Measurements from ENCODE around the gene ITFG1. TPM values are rescaled to one million over a fixed set of nuclear protein-coding genes. Genes with fewer than 3 reads are reported as not detected.

ITFG1 gene
- total and polyA plus RNA-seq, 3 donors from 2014 or later: 94.7 to 130 (median 121) TPM

GRCh38 chr16:47492428-47493377 lies 31.8 kb upstream of the ITFG1 start:
- intact Hi-C loops (cut with DNase I; ENCODE audit: low total_unique reads): no loop called here
- WGBS, 2 donors: 78 to 84% methylated on average over 9 to 10 of the region's 10 CpGs

DNA sequence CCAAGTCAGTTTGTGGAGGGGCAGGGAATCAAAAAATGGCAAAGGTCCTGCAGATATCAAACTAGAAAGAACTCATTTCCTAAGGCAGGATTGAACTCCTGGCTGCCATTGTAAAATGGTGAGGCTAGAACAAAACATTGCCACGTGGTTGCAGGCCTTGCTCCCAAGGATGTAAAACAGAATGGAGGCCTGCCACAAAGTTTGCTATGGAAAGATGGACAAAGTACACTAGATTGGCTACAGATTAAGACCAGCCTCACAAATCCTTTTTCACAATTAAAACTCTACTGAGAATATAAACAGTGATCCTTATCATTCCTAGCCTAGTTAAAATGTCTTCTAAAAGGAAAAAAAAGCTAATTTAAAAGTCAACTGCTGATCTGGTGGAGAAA lies 31.2 kb upstream of the ITFG1 start:
- intact Hi-C loops (cut with DNase I; ENCODE audit: low total_unique reads): no loop called here
- Histone ChIP-seq H3K4me3 (no peak overlapping the region), H3K4me1 (no peaks in the 10 kb centered on the region), H3K9me3 (no peaks in the 10 kb centered on the region), H3K27ac (peak overlapping the region; percentile 46 to 55), H3K27me3 (no peaks in the 10 kb centered on the region), H3K36me3 (ENCODE audit: low read depth, missing control alignments) (no peaks in the 10 kb centered on the region)
- TF ChIP-seq POLR2A (IDR thresholded peaks at IDR 0.05): no peak
- TF ChIP-seq, protein P1, sequence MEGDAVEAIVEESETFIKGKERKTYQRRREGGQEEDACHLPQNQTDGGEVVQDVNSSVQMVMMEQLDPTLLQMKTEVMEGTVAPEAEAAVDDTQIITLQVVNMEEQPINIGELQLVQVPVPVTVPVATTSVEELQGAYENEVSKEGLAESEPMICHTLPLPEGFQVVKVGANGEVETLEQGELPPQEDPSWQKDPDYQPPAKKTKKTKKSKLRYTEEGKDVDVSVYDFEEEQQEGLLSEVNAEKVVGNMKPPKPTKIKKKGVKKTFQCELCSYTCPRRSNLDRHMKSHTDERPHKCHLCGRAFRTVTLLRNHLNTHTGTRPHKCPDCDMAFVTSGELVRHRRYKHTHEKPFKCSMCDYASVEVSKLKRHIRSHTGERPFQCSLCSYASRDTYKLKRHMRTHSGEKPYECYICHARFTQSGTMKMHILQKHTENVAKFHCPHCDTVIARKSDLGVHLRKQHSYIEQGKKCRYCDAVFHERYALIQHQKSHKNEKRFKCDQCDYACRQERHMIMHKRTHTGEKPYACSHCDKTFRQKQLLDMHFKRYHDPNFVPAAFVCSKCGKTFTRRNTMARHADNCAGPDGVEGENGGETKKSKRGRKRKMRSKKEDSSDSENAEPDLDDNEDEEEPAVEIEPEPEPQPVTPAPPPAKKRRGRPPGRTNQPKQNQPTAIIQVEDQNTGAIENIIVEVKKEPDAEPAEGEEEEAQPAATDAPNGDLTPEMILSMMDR (IDR thresholded peaks at IDR 0.05): no peak
- 61 to 63% methylated on average over 1 of the region's 1 CpG for WGBS, 2 donors
- DNase-seq: no peak

More at GRCh38 chr16:47492428-47493377, 31.8 kb upstream of the ITFG1 start:
- peak; percentile 36 for DNase-seq
- H3K27ac ChIP-seq: peak overlapping the region; percentile 46 to 59
- no peaks in the 10 kb centered on the region for H3K9me3 ChIP-seq
- no peaks in the 10 kb centered on the region for H3K27me3 ChIP-seq
- no peaks in the 10 kb centered on the region for H3K36me3 ChIP-seq (ENCODE audit: low read depth, missing control alignments)
- H3K4me3 ChIP-seq: no peak overlapping the region
- TF ChIP-seq, protein P1 (IDR thresholded peaks at IDR 0.05): no peak
- TF ChIP-seq POLR2A (IDR thresholded peaks at IDR 0.05): no peak
- no peaks in the 10 kb centered on the region for H3K4me1 ChIP-seq

- H3K4me1 ChIP-seq: no peaks in the 10 kb centered on the region
- no peak overlapping the region for H3K27ac ChIP-seq
- H3K4me3 ChIP-seq: no peak overlapping the region
- TF ChIP-seq, protein P1 (IDR thresholded peaks at IDR 0.05): no peak
- no peak for TF ChIP-seq POLR2A (IDR thresholded peaks at IDR 0.05)
- no peaks in the 10 kb centered on the region for H3K36me3 ChIP-seq (ENCODE audit: low read depth, missing control alignments)
- H3K27me3 ChIP-seq: no peaks in the 10 kb centered on the region
- DNase-seq: no peak
- intact Hi-C loops (cut with DNase I; ENCODE audit: low total_unique reads): no loop called here
- H3K9me3 ChIP-seq: no peaks in the 10 kb centered on the region
Measured at GRCh38 chr16:47490471-47490870, 29.6 kb upstream of the ITFG1 start.

DNA sequence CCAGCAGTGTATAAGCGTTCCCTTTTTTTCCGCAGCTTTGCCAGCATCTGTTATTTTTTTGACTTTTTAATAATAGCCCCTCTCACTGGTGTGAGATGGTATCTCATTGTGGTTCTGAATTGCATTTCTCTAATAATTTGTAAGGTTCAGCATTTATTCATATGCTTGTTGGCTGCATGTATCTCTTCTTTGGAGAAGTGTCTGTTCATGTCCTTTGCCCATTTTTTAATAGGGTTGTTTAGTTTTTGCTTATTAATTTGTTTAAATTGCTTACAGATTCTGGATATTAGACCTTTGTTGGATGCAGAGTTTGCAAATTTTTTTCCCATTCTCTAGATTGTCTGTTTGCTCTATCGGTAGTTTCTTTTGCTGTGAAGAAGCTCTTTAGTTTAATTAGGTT lies 27.2 kb upstream of the ITFG1 start:
- Histone ChIP-seq H3K27ac (no peak overlapping the region), H3K4me1 (no peaks in the 10 kb centered on the region), H3K9me3 (no peaks in the 10 kb centered on the region), H3K36me3 (ENCODE audit: low read depth, missing control alignments) (no peaks in the 10 kb centered on the region), H3K27me3 (no peaks in the 10 kb centered on the region), H3K4me3 (no peak overlapping the region)
- DNase-seq: no peak
- WGBS, 2 donors: 94 to 98% methylated on average over 3 of the region's 3 CpGs
- intact Hi-C loops (cut with DNase I; ENCODE audit: low total_unique reads): no loop called here
- no peak for TF ChIP-seq POLR2A (IDR thresholded peaks at IDR 0.05)
- TF ChIP-seq, protein P1 (IDR thresholded peaks at IDR 0.05): no peak

- Histone ChIP-seq H3K27me3 (no peaks in the 10 kb centered on the region), H3K36me3 (ENCODE audit: low read depth, missing control alignments) (no peaks in the 10 kb centered on the region), H3K4me1 (no peaks in the 10 kb centered on the region), H3K27ac (no peak overlapping the region), H3K4me3 (no peak overlapping the region), H3K9me3 (no peaks in the 10 kb centered on the region)
- no peak for DNase-seq
- intact Hi-C loops (cut with DNase I; ENCODE audit: low total_unique reads): no loop called here
- TF ChIP-seq POLR2A (IDR thresholded peaks at IDR 0.05): no peak
- TF ChIP-seq, protein P1 (IDR thresholded peaks at IDR 0.05): no peak
Measured at GRCh38 chr16:47486856-47487255, 26.0 kb upstream of the ITFG1 start.

Measured in testis (tissue), 3 donors.